GM19099 (cell line): ENCODE results near the gene DLX2.

Source experiments
- POLR2A ChIP-seq: IDR thresholded peaks from 3 replicates; pipeline ENCODE4 v1.6.1; 2011; ENCODE audit warnings: low read depth; ENCODE audit not compliant: insufficient read length; ENCODE audit errors: extremely low read depth

DLX2 gene

DNA sequence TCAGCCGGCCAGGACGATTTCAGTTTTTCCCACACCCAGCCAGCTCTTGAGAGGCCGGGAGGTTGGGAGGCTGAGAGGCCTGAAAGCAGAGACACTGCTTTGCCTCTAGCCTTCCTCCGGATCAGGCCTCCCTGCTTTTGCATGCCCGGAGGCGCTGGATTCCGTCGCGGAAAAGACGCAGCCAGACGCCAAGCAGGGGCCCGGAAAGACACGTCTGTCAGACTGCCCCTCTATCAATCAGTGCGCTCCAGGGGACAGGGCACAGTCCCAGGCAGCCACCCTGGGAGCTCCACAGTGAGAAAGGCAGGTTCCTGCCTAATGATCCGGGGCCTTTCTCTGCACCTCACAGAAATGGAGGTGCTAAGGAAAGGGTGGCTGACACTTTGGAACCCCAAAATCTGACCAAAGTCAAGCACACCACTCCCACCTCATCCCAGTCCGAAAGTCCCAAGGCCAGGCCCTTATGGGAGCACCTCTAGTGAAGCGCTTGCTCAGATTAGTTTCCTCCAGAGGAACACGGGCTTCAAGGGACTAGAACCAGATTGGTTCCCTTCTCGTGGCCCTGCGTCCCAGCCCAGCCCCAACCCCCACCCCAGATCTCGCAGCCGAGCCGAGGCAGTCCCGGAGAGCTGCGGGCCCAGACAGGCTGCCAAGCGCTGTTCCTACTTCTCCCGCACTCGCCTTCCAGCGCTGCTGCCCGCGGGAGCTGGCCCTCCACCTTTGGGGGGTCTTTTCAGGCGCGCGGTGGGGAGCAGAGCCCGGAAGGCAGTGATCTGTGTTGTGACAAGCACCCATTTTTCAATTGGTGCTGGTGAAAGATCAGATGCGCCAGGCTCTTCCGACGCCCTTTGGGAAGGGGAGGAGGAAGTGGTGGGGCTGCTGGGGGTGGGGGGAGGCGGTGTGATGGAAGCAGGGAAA lies 12.4 kb downstream of the DLX2 start:
- no peak for TF ChIP-seq POLR2A

GRCh38 chr2:172089633-172090032 lies 13.1 kb downstream of the DLX2 start:
- TF ChIP-seq POLR2A: no peak

DNA sequence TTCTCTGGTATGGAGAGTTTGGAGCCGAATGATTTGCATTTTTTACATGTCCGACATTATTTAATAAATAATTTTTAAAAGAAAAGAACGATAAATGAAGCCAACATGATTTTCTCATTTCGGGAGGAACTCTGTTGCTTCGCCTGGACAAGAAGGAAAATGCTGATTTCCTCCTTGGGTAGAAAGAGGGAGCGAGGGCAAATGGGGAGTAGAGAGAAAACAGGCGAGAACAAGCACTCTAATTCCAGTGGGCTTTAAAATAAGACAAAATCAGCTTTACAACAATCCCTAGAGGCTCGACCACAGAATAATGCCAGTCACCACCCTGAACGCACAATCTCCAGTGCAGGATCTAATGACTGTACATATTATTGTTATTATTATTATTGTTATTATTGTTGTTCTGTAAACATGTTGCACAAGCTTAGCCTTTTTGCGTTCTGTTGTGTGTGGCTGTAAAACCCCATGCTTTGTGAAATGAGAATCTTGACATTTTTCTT lies 13.6 kb downstream of the DLX2 start:
- TF ChIP-seq POLR2A: no peak

GRCh38 chr2:172088245-172089004 lies 14.3 kb downstream of the DLX2 start:
- no peak for TF ChIP-seq POLR2A

- no peak for TF ChIP-seq POLR2A
Measured at GRCh38 chr2:172087780-172088244, 14.9 kb downstream of the DLX2 start.

- no peak for TF ChIP-seq POLR2A
Measured at GRCh38 chr2:172087207-172087779, 15.4 kb downstream of the DLX2 start.

GRCh38 chr2:172086241-172087206 lies 16.2 kb downstream of the DLX2 start:
- no peak for TF ChIP-seq POLR2A

DNA sequence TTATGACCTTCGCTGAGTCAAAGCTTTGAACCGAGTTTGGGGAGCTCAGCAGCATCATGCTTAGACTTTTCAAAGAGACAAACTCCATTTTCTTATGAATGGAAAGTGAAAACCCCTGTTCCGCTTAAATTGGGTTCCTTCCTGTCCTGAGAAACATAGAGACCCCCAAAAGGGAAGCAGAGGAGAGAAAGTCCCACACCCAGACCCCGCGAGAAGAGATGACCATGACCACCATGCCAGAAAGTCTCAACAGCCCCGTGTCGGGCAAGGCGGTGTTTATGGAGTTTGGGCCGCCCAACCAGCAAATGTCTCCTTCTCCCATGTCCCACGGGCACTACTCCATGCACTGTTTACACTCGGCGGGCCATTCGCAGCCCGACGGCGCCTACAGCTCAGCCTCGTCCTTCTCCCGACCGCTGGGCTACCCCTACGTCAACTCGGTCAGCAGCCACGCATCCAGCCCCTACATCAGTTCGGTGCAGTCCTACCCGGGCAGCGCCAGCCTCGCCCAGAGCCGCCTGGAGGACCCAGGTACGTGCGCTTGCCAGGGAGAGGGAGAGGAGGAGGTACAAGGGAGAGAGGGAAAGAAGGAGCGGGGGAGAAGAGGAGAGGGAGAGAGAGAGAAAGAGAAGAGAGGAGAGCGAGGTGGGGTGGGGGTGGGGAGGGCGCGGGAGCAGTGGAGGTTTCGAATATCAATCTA lies 17.1 kb downstream of the DLX2 start, which contains the start of gene DLX1:
DLX1 (plus strand) TSS at position 48 of the 700 bp plus-strand sequence; CDS start at position 219, 171 bp downstream.
- no peak for TF ChIP-seq POLR2A

DNA sequence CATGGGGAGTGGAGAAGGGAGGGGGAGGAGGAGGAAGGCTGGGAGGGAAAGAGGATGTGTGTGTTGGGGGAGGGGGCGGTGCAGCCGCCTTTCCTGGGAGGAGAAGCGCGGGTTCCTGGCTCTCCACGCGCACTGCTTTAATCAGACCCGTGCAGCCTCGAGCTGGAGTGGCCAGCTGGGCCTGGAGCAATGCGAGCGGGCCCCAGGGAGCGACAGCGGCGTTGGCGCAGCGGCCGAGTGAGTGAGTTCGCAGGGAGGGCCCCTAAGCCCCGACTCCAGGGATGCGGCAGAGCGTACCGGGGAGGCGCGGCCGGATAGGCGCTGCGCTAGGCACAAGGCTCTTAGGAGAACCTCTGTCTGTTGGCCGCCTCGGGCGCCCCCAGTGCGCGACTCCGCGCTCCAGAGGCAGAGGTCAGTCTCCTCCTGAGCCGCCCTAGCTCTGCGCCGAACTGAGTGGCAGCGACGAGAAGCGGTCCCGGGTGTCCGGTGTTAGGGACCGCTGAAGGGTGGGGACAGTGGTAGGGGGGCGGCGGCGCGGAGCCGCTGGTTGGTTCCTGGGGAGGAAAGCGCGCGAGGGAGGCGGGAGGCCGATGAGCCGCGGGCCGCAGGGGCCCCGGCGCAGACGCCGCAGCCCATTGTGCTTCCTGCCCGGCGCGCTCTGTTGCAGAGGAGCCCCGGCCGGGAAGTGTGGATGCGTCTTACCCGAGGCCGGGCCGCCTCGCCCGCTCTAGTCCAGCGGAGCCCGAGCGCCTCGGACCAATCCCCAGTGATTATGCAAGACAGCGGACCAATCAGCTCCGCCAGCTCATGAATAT lies 17.8 kb downstream of the DLX2 start:
- peak; percentile 36 for TF ChIP-seq POLR2A

- TF ChIP-seq POLR2A: no peak
Measured at GRCh38 chr2:172084395-172084644, 18.4 kb downstream of the DLX2 start.

- no peak for TF ChIP-seq POLR2A
Measured at GRCh38 chr2:172083628-172084394, 18.9 kb downstream of the DLX2 start.

- TF ChIP-seq POLR2A: no peak
Measured at GRCh38 chr2:172082944-172083627, 19.6 kb downstream of the DLX2 start.
